OCI-LY7 (cell line): ENCODE data around the gene GSTT2.
"Not testable (repeated sequence)": the region's sequence is repeated elsewhere in the genome, so short reads cannot be mapped to it uniquely, and the experiment has no call there.

Experiments
- CTCF ChIP-seq: fragments of 200-600 bp; sonication (generic); conservative IDR thresholded peaks from 2 replicates; pipeline ENCODE4 v1.5.1; 2014; ENCODE audit warnings: mild to moderate bottlenecking, antibody characterized with exemption, low read length, moderate library complexity, mixed read lengths
- EZH2phosphoT487 ChIP-seq: fragments of 200-600 bp; sonication (generic); IDR thresholded peaks from 2 replicates; pipeline ENCODE4 v1.6.1; 2018; ENCODE audit warnings: low read depth, borderline replicate concordance, mild to moderate bottlenecking, mixed run types, antibody characterized with exemption, low read length, moderate library complexity, mixed read lengths

- not testable (repeated sequence) for TF ChIP-seq CTCF, EZH2phosphoT487
These were observed 633 bp downstream of the GSTT2 start for GRCh38 chr22:23980567-23980966.
